ENCODE measurements around the gene DNLZ. TPM values are rescaled to one million over a fixed set of nuclear protein-coding genes. Genes with fewer than 3 reads are reported as not detected.

The DNLZ gene
- total and polyA plus RNA-seq, 2 donors (not counting 3 experiments of a cell fraction or from before 2014, with no cell fraction given): 26.9 to 38.4 TPM

DNA sequence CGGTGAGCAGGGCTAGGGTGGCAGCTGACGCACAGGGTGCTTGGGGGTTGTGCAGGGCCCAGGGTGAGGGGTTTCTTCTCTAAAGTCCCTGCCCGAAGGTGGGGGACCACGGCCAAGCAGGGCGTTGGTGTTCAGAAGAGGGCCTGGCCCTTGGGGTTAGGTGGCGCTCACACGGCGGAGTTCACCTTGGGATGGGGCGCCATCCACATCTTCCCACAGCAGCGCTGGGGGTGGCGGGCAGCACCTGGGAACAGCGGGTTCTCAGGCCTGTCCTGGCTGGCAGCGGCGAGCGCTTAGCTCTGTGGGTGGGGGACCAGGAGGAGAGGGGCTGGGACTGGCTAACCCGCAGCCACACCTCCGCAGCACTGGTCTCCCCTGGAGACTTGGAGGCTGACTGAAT, 30.1 kb downstream of the DNLZ start:
- Histone ChIP-seq H4K20me1 (replicated peaks; ENCODE audit: control insufficient read depth, extremely low read depth, insufficient read depth, low read length) (no peaks in the 10 kb centered on the region), H3K36me3 (ENCODE audit: control insufficient read depth in 2 of 2, extremely low read depth in 1 of 2, insufficient read depth in 2 of 2, low read length in 2 of 2) (peaks cover 2 to 26% of the 10 kb centered on the region in 2 experiments), H3K9me1 (replicated peaks; ENCODE audit: control insufficient read depth, extremely low read depth, insufficient read depth, low read length) (no peaks in the 10 kb centered on the region), H3K4me2 (ENCODE audit: insufficient read depth, low read length) (no peak overlapping the region), H3K27ac (ENCODE audit: insufficient read depth, low read depth, low read length) (no peak overlapping the region), H3K9ac (replicated peaks; ENCODE audit: extremely low read depth, insufficient read depth, low read length) (no peak overlapping the region), H3K27me3 (ENCODE audit: control insufficient read depth in 2 of 2, insufficient read depth in 2 of 2, low read length in 2 of 2) (no peaks in the 10 kb centered on the region), H3K79me2 (ENCODE audit: control insufficient read depth, insufficient read depth, low read length) (peaks cover 33% of the 10 kb centered on the region), H2AFZ (ENCODE audit: low read depth, low read length) (no peak overlapping the region), H3K4me3 (replicated peaks in 1 of 3; ENCODE audit: insufficient read depth in 1 of 3, low read depth in 1 of 3, low read length in 3 of 3) (no peak overlapping the region), H3K4me1 (ENCODE audit: control insufficient read depth, extremely low read depth, insufficient read depth, low read length) (peaks cover 3% of the 10 kb centered on the region), H3K9me3 (replicated peaks; ENCODE audit: control insufficient read depth, insufficient read depth, low read length) (no peaks in the 10 kb centered on the region)
- no peak for DNase-seq (ENCODE audit: low read depth, low spot score)
- CTCF ChIA-PET: no interaction called here
- intact Hi-C loops (cut with micrococcal nuclease): no loop called here
- FAIRE-seq: no peak
- BruUV-seq (replicated peaks): no TSS peak
- POLR2A ChIA-PET: no interaction called here
- no peak for TF ChIP-seq MYC (IDR thresholded peaks at IDR 0.05; ENCODE audit: low read depth, low read length)
- no peak for TF ChIP-seq EZH2 (IDR thresholded peaks at IDR 0.05; ENCODE audit: borderline replicate concordance, low read depth, low read length, severe bottlenecking)
- TF ChIP-seq MAX (IDR thresholded peaks at IDR 0.05; ENCODE audit: insufficient read depth, insufficient read length): no peak
- TF ChIP-seq, protein P1, sequence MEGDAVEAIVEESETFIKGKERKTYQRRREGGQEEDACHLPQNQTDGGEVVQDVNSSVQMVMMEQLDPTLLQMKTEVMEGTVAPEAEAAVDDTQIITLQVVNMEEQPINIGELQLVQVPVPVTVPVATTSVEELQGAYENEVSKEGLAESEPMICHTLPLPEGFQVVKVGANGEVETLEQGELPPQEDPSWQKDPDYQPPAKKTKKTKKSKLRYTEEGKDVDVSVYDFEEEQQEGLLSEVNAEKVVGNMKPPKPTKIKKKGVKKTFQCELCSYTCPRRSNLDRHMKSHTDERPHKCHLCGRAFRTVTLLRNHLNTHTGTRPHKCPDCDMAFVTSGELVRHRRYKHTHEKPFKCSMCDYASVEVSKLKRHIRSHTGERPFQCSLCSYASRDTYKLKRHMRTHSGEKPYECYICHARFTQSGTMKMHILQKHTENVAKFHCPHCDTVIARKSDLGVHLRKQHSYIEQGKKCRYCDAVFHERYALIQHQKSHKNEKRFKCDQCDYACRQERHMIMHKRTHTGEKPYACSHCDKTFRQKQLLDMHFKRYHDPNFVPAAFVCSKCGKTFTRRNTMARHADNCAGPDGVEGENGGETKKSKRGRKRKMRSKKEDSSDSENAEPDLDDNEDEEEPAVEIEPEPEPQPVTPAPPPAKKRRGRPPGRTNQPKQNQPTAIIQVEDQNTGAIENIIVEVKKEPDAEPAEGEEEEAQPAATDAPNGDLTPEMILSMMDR (IDR thresholded peaks at IDR 0.05; ENCODE audit: extremely low read depth in 1 of 2, insufficient read depth in 1 of 2, low read depth in 1 of 2, low read length in 2 of 2): no peak
- TF ChIP-seq FOS (IDR thresholded peaks at IDR 0.05; ENCODE audit: borderline replicate concordance, insufficient read depth, low read length): no peak
- no peak for TF ChIP-seq POLR2AphosphoS5 (IDR thresholded peaks at IDR 0.05; ENCODE audit: insufficient read depth, low read depth, low read length)
- TF ChIP-seq JUN (IDR thresholded peaks at IDR 0.05; ENCODE audit: borderline replicate concordance, insufficient read depth, insufficient read length, low read depth): no peak
- TF ChIP-seq POLR2A (IDR thresholded peaks at IDR 0.05; ENCODE audit: low read depth, low read length): no peak
- TF ChIP-seq GATA2 (IDR thresholded peaks at IDR 0.05; ENCODE audit: insufficient read depth, insufficient read length, low read depth, low read length): no peak
- dilution Hi-C loops (cut with MboI; ENCODE audit: extremely low pct_ligation_motif_present, low sequenced_read_pairs): no loop called here

All from endothelial cell of umbilical vein (primary cell).